Measurements from ENCODE around the gene PLEKHA1.

Gene PLEKHA1

GRCh38 chr10:122426829-122427228 is 52.3 kb downstream of the PLEKHA1 start:
- DNase-seq, result no peak

- DNase-seq, result no peak
Observed at GRCh38 chr10:122427280-122427679, 52.8 kb downstream of the PLEKHA1 start.

- DNase-seq, result no peak
Observed at GRCh38 chr10:122435212-122435827, 60.8 kb downstream of the PLEKHA1 start.

- no peak for DNase-seq
Observed at GRCh38 chr10:122441961-122442360, 67.5 kb downstream of the PLEKHA1 start.

- no peak for DNase-seq
Observed at GRCh38 chr10:122445469-122445868, 71.0 kb downstream of the PLEKHA1 start.

- DNase-seq, result no peak
Observed at GRCh38 chr10:122445904-122446303, 71.4 kb downstream of the PLEKHA1 start.

- no peak for DNase-seq
Observed at GRCh38 chr10:122446668-122447423, 72.3 kb downstream of the PLEKHA1 start.

- DNase-seq, result no peak
Observed at GRCh38 chr10:122448600-122448999, 74.1 kb downstream of the PLEKHA1 start.

- no peak for DNase-seq
Observed at GRCh38 chr10:122449153-122449552, 74.6 kb downstream of the PLEKHA1 start.

GRCh38 chr10:122450353-122450990 is 76.0 kb downstream of the PLEKHA1 start:
- peak; percentile 59 for DNase-seq

GRCh38 chr10:122454071-122454470 is 79.6 kb downstream of the PLEKHA1 start:
- DNase-seq, result no peak

- no peak for DNase-seq
Observed at GRCh38 chr10:122454603-122455080, 80.1 kb downstream of the PLEKHA1 start, which contains the start of gene ARMS2. Gene ARMS2, plus strand, starts transcription at chr10:122454653. Its CDS starts 75 bp downstream, at chr10:122454728.

GRCh38 chr10:122455376-122456079 is 81.0 kb downstream of the PLEKHA1 start:
- no peak for DNase-seq

- DNase-seq, result no peak
Observed at GRCh38 chr10:122457934-122458333, 83.4 kb downstream of the PLEKHA1 start.

- DNase-seq, result no peak
Observed at GRCh38 chr10:122458693-122459092, 84.2 kb downstream of the PLEKHA1 start.

GRCh38 chr10:122459561-122460273 is 85.2 kb downstream of the PLEKHA1 start:
- no peak for DNase-seq

- DNase-seq, result no peak
Observed at GRCh38 chr10:122460891-122461293, 86.4 kb downstream of the PLEKHA1 start.

- peak; percentile 83 for DNase-seq
Observed at GRCh38 chr10:122461367-122461728, 86.8 kb downstream of the PLEKHA1 start, which contains the start of gene HTRA1. Gene HTRA1, plus strand, starts transcription at chr10:122461553. Its CDS starts 100 bp downstream, at chr10:122461653.

GRCh38 chr10:122461729-122462532 is 87.4 kb downstream of the PLEKHA1 start:
- DNase-seq, result no peak

- DNase-seq, result peak; percentile 84
Observed at GRCh38 chr10:122462533-122463465, 88.3 kb downstream of the PLEKHA1 start.
